ENCODE results near the gene SMARCB1.

The SMARCB1 gene

DNA sequence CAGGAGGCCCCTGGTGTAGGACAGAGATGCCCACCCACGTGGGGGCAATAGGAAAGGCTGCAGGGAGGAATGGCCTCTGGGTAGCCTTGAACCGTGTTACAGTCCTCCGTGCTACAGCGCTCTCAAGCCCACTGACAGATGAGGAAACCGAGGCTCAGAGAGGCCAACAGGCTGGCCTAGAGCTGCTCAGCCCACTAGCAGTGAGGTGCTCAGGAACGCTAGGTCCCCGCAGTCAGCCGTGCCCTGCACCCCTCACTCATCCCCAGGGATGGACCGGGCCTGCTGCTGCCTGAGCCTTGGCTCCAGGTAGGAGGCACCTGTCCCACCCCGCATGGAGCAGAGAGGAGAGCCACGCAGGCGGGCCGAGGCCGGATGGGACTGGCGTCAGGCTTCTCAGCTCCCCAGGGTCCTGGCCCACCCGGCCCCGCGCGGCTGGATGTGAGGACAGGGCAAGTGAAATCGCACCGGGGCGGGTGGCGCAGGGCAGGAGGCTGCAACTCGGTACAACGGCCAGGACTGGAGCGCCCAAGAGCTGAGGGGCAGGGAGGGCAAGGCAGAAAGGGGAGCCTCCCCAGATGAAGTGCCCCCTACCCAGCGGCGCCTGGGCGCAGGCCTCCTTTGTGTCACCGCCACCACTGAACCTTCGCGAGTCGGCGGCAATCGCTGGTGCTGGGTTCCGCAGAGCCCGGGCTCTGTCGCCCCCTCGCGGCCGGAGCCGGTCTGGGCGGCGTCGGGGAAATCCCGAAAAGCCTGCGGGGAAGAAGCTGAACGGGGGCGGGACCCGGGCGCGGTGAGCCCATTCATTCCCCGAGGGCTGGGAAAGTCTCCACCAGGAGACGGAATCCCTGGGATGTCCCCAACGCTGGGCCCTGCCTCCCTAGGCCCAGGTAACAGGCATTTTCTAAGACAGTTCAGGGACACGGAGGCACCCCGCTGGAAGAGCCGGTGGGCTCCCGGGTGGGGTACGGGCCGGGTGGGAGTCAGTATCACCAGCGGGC, 62.5 kb downstream of the SMARCB1 start:
- Histone ChIP-seq H3K4me3 (ENCODE audit: low read depth, low read length) (no peak overlapping the region), H3K27ac (peak overlapping the region; percentile 77), H3K27me3 (ENCODE audit: insufficient read depth, low read depth, severe bottlenecking) (no peaks in the 10 kb centered on the region), H3K36me3 (no peaks in the 10 kb centered on the region), H3K9me3 (ENCODE audit: severe bottlenecking) (no peaks in the 10 kb centered on the region)
- TF ChIP-seq, protein P1, sequence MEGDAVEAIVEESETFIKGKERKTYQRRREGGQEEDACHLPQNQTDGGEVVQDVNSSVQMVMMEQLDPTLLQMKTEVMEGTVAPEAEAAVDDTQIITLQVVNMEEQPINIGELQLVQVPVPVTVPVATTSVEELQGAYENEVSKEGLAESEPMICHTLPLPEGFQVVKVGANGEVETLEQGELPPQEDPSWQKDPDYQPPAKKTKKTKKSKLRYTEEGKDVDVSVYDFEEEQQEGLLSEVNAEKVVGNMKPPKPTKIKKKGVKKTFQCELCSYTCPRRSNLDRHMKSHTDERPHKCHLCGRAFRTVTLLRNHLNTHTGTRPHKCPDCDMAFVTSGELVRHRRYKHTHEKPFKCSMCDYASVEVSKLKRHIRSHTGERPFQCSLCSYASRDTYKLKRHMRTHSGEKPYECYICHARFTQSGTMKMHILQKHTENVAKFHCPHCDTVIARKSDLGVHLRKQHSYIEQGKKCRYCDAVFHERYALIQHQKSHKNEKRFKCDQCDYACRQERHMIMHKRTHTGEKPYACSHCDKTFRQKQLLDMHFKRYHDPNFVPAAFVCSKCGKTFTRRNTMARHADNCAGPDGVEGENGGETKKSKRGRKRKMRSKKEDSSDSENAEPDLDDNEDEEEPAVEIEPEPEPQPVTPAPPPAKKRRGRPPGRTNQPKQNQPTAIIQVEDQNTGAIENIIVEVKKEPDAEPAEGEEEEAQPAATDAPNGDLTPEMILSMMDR (IDR thresholded peaks at IDR 0.05; ENCODE audit: low read depth, low read length): peak; percentile 90
- DNase-seq: peak; percentile 92

DNA sequence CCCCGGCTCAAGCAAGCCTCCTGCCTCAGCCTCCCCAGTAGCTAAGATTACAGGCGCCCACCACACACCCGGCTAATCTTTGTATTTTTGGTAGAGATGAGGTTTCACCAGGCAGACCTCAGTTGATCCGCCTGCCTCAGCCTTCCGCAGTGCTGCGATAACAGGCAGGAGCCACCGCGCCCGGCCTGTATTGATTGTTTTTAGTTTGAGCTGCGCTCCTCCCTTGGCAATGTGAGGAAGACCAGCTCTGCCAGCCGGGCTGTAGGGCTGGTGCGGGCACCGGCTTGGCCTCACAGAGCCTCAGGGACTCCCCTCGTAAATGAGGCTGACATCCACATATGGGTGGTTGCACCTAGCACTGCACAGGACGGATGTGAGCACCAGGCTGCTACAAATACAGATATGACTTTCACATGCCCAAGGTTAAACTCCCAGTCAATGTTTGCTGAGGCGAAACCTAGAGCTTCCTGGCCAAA, 63.4 kb downstream of the SMARCB1 start:
- H3K4me3 ChIP-seq (ENCODE audit: low read depth, low read length): no peak overlapping the region
- no peaks in the 10 kb centered on the region for H3K27me3 ChIP-seq (ENCODE audit: insufficient read depth, low read depth, severe bottlenecking)
- H3K36me3 ChIP-seq: no peaks in the 10 kb centered on the region
- TF ChIP-seq, protein P1 (IDR thresholded peaks at IDR 0.05; ENCODE audit: low read depth, low read length): no peak
- no peak for DNase-seq
- H3K9me3 ChIP-seq (ENCODE audit: severe bottlenecking): no peaks in the 10 kb centered on the region
- no peak overlapping the region for H3K27ac ChIP-seq

GRCh38 chr22:23856721-23857605, 70.2 kb downstream of the SMARCB1 start:
- peak overlapping the region; percentile 91 for H3K27ac ChIP-seq
- peak overlapping the region; percentile 69 for H3K4me3 ChIP-seq (ENCODE audit: low read depth, low read length)
- TF ChIP-seq, protein P1 (IDR thresholded peaks at IDR 0.05; ENCODE audit: low read depth, low read length): peak; percentile 19; the same call in 1 of the 2 replicates
- H3K9me3 ChIP-seq (ENCODE audit: severe bottlenecking): no peaks in the 10 kb centered on the region
- H3K36me3 ChIP-seq: no peaks in the 10 kb centered on the region; the same call in 1 of the 2 replicates
- peak; percentile 78 for DNase-seq
- no peaks in the 10 kb centered on the region for H3K27me3 ChIP-seq (ENCODE audit: insufficient read depth, low read depth, severe bottlenecking)

DNA sequence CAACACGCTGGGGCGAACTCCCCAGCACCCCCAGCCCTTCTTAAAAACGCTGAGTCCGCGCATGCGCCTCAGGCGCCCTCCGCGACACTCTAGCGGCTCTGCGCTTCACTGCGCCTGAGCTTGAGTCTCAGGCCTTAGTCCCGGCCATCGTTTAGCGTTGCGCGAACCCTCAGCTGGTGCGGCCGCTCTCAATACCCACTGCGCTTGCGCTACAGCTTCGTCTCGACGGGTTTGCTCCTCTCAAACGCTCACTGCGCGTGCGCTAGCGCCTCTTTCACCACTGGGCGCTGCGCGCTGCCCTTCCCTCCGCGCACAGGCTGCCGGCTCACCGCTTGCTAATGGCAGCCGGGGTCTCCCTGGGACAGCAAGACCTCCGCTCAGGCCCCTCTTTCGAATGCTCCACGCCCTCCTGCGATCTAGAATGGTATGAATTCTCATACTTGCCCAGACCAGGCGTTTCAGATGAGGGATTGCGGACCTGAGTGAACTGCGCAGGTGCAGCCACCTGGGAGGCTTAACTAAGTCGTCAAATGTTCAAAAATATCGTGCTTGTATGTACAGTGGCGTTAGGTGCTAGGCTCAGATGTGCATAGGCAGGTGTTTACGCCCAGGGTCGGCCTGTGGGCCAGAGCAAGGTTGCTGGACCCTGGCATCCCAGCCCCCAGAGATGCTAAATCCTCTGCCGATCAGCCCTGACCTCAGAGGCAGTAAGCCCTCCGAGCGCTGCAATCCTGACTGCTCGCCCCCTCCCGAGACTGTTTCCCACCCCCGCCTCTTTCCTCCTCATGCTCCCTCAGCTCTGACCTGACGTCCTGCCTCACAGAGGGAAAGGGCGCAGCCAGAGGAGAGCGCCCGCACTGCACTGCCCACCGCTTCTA, 71.1 kb downstream of the SMARCB1 start, which contains the start of gene SLC2A11:
Gene SLC2A11, plus strand, starts transcription at position 270 of the 878 bp plus-strand sequence. Its CDS starts 125 bp downstream, at position 395.
- Histone ChIP-seq H3K27ac (peak within 1 kb of the TSS; percentile 91), H3K9me3 (ENCODE audit: severe bottlenecking) (no peaks in the 10 kb centered on the region), H3K27me3 (ENCODE audit: insufficient read depth, low read depth, severe bottlenecking) (no peaks in the 10 kb centered on the region), H3K36me3 (peaks cover 7% of the 10 kb centered on the region), H3K4me3 (ENCODE audit: low read depth, low read length) (peak within 1 kb of the TSS; percentile 69)
- TF ChIP-seq, protein P1 (IDR thresholded peaks at IDR 0.05; ENCODE audit: low read depth, low read length): peak; percentile 46
- peak; percentile 98 for DNase-seq

DNA sequence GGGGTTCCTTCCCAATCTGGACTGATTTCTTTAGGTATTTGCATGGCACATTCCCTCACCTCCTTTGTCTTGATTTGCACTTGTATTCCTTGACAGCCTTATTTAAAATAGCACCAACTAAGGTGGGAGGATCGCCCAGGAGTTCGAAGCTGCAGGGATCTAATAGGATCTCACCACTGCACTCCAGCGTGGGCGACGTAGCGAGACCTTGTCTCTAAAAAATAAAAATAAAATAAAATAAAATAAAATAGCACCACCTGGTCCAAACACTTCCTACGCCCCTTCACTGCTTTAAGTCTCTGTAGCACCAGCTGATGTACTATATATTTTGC, 71.7 kb downstream of the SMARCB1 start:
- no peaks in the 10 kb centered on the region for H3K27me3 ChIP-seq (ENCODE audit: insufficient read depth, low read depth, severe bottlenecking)

More for the DNA sequence above, 71.7 kb downstream of the SMARCB1 start:
- DNase-seq: no peak
- peak overlapping the region; percentile 91 for H3K27ac ChIP-seq
- H3K36me3 ChIP-seq: peaks cover 11% of the 10 kb centered on the region
- peak overlapping the region; percentile 69 for H3K4me3 ChIP-seq (ENCODE audit: low read depth, low read length)
- no peaks in the 10 kb centered on the region for H3K9me3 ChIP-seq (ENCODE audit: severe bottlenecking)
- TF ChIP-seq, protein P1 (IDR thresholded peaks at IDR 0.05; ENCODE audit: low read depth, low read length): no peak

All from WERI-Rb-1 (cell line).